NCI-H2171 treated with DMSO at 0.1 percent for 48 hours (cell line): ENCODE results near the gene CCNB1.
"Not testable (repeated sequence)": the region's sequence is repeated elsewhere in the genome, so short reads cannot be mapped to it uniquely, and the experiment has no call there.

Experiments used
- DNase-seq: peaks from one replicate; lab custom pipeline; 2025; lab: John Stamatoyannopoulos, UW

Gene CCNB1

GRCh38 chr5:69166686-69167492 lies at the start of gene CCNB1:
CCNB1 (plus strand) TSS chr5:69167150; CDS start chr5:69167263, 113 bp downstream.
- DNase-seq = peak; percentile 90

DNA sequence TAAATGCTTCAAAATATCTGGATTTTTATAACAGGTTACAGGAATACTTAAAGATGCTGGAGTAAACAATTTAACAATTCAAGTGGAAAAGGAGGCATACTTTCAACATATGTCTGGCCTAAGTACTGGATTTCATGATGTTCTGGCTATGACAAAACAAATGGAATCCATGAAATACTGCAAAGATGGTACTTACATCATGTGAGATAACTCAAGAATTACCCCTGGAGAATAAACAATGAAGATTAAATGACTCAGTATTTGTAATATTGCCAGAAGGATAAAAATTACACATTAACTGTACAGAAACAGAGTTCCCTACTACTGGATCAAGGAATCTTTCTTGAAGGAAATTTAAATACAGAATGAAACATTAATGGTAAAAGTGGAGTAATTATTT lies 37.5 kb upstream of the CCNB1 start:
- no peak for DNase-seq

GRCh38 chr5:69130241-69130640 lies 36.7 kb upstream of the CCNB1 start:
- DNase-seq = no peak

GRCh38 chr5:69131304-69131703 lies 35.6 kb upstream of the CCNB1 start:
- no peak for DNase-seq

GRCh38 chr5:69134126-69134525 lies 32.8 kb upstream of the CCNB1 start:
- no peak for DNase-seq

- DNase-seq = no peak
Observed at GRCh38 chr5:69136293-69136692, 30.7 kb upstream of the CCNB1 start.

DNA sequence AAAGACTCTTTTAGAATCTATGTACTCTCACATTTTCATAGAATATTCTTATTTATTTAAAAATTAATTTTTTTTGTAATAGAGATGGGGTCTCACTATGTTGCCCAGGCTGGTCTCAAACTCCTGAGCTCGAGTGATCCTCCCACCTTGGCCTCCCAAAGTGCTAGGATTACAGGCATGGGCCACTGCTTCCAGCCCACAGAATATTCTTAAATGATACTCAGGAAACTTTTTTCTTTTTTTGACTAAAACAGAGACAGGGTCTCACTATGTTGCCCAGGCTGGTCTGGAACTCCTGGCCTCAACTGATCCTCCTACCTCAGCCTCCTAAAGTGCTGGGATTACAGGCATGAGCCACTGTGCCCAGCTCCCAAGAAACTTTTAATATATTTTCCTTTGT lies 29.7 kb upstream of the CCNB1 start:
- DNase-seq = not testable (repeated sequence)

- DNase-seq = no peak
Observed at GRCh38 chr5:69137807-69138206, 29.1 kb upstream of the CCNB1 start.

DNA sequence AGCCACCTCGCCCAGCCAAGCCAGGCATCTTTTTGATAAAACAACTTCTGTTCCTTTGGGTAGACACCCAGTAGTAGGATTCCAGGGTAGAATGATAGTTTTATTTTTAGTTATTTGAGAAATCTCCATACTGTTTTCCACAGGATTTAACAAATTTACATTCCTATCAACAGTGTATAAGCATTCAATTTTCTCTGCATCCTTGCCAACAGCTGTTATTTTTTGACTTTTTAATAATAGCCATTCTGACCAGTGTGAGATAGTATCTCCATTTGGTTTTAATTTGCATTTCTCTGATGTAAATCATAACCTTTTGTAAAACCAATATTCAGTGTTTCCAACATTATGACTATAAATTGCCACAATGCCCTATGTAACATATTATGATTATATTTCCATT lies 28.2 kb upstream of the CCNB1 start:
- no peak for DNase-seq

- not testable (repeated sequence) for DNase-seq
Observed at GRCh38 chr5:69140239-69140638, 26.7 kb upstream of the CCNB1 start.

GRCh38 chr5:69140827-69141226 lies 26.1 kb upstream of the CCNB1 start:
- DNase-seq = no peak

DNA sequence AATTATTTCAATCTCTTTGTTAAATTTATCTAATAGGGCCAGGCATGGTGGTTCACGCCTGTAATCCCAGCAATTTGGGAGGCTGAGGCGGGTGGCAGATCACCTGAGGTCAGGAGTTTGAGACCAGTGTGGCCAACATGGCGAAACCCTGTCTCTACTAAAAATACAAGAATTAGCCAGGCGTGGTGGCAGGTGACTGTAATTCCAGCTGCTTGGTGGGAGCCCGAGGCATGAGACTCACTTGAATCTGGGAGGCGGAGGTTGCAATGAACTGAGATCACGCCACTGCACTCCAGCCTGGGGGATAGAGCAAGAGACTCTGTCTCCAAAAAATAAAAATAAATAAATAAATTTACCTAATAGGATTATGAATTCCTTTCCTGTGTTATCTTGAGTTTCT lies 18.4 kb upstream of the CCNB1 start:
- DNase-seq = not testable (repeated sequence)

GRCh38 chr5:69148981-69149675 lies 17.8 kb upstream of the CCNB1 start:
- DNase-seq = no peak

DNA sequence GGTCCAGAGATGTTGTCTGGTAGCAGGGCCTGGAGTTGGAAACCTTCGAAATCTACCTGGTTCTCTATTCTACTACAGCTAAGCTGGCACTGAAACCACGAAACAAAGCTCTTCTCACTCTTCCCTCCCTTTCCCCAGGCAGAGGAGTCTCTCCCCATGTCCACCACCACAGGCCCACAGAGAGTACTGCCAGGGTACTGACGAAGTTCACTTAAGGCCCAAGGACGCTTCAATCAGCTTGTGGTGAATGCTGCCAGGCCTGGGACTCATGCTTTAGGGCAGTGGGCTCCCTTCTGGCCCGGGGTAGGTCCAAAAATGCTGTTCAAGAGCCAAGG lies 17.3 kb upstream of the CCNB1 start:
- DNase-seq = no peak

DNA sequence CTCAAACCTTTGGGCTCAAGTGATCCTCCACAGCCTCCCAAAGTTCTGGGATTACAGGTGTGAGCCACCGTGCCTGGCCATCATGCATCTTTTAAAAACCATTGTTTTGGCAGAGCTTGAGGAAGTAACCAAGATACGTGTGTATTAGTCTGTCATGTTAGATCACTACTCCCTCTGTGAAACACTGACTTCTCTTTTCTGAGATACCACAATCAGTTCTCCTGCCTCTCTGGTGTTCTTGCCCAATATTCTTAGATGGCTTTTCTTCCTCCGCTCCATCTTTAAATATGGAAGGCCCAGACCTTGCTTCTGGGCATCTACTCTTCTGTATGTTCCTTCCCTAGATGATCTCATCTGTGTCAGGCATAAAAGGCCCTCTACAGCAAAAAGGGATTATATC lies 14.2 kb upstream of the CCNB1 start:
- DNase-seq = no peak

GRCh38 chr5:69156456-69156855 lies 10.5 kb upstream of the CCNB1 start:
- no peak for DNase-seq

DNA sequence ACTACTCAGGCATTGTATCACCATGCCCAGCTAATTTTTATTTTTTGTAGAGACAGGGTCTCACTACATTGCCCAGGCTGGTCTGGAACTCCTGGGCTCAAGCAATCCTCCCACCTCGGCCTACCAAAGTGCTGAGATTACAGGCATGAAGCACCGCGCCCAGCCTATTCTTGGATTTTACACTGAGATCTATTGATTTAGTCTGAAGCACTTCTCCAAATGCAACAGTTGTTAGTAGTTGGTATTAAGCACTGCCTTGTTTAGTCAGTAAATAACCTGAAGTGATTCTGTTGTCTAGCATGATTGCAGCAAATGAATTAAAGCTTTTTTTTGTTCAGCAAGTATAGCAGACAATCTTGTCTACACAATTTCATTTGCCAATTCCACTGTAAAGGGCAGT lies 8.9 kb upstream of the CCNB1 start:
- DNase-seq = no peak

GRCh38 chr5:69160651-69161050 lies 6.3 kb upstream of the CCNB1 start:
- peak; percentile 67 for DNase-seq

DNA sequence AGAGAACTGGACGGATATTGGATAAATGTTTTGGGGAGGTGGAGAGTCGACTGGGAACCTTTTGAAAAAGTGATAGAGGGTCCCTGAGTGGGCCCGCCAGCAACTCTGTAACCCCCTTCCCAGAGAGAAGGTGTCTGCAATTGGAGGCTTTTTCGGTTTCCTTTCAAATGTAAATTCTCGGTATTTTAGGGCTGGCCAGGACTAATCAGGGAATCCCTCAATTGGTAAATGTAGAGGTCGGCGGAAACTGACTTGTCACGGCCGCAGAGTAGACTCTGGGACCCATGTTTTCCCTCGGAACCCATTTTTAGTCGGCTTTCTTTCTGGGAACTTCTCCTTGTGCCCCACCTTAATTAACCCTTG lies 524 bp downstream of the CCNB1 start:
- no peak for DNase-seq

DNA sequence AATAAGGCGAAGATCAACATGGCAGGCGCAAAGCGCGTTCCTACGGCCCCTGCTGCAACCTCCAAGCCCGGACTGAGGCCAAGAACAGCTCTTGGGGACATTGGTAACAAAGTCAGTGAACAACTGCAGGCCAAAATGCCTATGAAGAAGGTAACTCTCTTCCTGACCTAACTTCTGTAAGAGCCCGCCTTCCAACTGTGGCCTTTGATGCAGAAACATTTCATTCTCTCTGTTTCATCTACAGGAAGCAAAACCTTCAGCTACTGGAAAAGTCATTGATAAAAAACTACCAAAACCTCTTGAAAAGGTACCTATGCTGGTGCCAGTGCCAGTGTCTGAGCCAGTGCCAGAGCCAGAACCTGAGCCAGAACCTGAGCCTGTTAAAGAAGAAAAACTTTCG lies 979 bp downstream of the CCNB1 start:
- DNase-seq = no peak

GRCh38 chr5:69170495-69170894 lies 3.5 kb downstream of the CCNB1 start:
- no peak for DNase-seq

DNA sequence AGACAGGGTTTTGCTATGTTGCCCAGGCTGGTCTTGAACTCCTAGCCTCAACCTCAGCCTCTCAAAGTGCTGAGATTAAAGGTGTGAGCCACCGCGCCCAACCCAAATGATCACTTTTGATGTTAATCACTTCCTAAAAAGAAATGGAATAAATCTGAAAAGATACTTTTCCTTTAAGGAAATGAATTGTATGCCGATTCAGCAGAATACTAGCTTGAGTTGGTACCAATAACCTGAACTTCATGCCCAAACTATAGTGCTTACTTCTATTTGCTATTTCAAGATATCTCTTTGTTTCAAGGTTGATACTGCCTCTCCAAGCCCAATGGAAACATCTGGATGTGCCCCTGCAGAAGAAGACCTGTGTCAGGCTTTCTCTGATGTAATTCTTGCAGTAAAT lies 4.0 kb downstream of the CCNB1 start:
- no peak for DNase-seq

DNA sequence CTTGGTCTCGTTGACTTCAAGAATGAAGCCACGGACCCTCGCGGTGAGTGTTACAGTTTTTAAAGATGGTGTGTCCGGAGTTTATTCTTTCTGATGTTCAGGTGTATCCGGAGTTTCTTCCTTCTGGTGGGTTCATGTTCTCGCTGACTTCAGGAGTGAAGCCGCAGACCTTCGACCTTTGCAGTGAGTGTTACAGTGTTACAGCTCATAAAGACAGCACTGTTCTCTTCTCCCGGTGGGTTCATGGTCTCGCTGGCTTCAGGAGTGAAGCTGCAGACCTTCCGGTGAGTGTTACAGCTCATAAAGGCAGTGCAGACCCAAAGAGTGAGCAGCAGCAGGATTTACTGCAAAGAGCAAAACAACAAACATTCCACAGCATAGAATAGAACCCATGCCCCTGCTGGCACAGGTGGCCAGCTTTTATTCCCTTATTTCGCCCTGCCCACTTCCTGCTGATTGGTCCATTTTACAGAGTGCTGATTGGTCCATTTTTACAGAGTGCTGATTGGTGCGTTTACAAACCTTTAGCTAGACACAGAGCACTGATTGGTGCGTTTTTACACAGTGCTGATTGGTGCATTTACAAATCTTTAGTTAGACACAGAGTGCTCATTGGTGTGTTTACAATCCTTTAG lies 14.8 kb downstream of the CCNB1 start:
- DNase-seq = not testable (repeated sequence)
